Activated CD4-positive, alpha-beta T cell treated with anti-CD3 and anti-CD28 coated beads for 48 hours (primary cell): ENCODE results near the gene GRIN2A.

ENCODE experiments used
- DNase-seq: peaks from one replicate; pipeline ENCODE4 v3.0.0-alpha.2; 2020

The GRIN2A gene

DNA sequence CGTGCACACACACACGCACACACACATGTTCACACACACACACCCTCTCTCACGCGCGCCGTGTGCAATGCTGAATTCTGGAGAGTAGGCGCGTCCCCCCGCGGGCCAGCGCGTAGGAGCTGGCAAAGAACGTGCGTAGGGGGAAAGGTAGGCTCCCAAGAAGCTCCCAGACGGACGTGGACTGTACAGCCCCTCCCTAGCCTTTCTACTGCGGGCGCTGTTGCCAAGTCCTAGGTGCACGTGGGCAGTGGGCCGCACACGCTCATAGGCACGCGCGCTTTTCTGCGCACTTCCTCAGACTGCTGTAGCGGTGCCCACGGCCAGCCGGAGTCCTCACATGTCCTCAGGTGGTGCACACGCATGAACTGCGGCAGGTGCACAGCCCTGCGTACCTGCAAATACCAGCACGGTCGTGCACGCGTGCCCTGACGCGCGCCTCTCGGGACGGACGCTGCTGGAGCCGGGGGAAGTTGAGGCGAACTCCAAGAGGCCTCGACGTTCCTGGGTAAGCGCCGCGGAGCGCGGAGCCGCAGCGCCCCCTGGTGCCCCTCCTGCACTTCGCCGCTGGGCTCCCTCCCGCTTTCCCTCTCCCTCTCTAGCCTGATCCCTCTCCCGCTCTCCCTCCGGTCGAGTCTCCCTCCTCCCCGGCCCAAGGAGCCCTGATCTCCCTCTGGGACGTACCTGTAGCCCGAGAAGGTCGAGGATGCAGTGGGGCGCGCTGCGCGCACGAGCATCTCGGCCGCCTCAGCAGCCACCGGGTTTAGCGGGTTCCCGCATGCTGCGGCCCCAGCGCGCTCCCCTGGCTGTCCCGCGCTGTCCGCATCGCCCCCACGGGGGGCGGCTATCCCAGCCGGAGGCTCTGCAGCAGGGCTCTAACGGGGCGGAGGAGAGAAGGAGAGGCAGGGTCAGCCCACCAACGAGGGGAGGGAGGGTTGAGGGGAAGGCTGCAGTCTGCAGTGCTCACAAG is 749 bp downstream of the GRIN2A start:
- DNase-seq: peak; percentile 68

DNA sequence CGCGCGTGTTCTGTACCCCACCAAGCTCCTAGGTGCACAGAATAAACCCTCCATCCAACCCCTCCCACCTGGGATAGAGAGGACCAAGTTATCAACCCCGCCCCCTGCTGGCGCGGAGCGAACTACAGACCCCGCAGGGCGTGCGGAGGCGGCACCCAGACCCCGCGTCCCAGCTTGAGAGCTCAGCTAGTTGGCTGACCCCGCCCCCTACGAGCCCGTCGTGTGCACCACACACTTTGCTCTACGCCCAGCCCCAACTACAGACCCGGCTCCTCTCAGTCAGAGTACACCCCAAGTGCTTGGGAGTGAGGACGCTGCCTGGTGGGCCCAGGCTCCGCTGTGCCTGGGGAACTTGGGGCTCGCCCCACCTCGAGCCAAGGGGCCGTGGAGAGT is 1.5 kb downstream of the GRIN2A start:
- peak; percentile 62 for DNase-seq

DNA sequence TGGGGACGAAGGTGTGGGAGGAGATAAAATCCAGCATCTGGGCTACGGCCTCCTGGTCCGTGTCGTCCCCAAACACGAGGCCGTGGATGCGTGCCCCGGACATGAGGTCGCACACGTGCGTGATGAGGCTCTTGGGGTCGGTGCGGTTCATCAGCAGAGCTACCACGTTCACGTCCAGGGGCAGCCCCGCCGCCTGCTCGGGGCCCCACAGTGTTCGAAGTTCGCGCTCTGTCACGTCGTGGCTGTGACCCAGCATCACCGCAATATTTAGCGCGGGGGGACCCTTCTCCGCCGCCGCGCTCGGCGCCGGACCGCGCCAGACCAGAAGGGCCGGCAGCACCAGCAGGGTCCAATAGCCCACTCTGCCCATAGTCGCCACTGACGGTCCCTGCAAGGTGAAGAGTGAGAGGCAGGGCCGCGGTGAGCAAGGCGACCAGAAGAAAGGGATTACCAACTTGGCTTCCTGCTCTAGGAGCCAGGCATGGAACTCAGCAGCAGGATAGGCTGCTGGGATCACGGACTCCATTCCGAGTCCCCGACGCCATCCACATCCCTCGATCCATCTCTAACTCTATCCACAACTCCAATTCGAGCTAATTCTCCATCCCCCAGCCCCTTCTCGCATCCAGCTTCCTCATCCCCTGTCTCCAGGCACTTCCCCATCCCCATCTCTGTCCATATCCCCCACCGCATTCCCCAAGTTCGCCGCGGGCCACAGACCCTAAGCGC is 2.0 kb downstream of the GRIN2A start:
- DNase-seq: no peak

DNA sequence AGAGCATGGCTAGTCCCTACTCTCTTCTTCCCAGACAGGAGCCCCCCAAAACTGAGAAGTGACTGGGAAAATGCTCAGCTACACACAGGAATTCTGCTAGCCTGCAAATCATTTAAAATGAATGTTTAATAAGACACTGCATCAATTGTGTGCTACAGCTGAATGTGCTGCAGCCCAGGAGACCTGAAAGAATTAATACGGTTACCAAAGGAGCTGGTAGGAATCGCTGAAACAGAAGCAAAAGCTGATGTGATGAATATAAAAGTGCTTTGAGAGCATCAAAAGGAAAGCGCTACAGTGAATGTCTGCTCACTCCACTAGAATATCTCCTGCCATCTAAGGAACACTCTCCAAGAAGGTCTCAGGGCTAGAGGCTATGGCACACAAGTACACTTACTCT is 3.7 kb downstream of the GRIN2A start:
- DNase-seq: no peak

DNA sequence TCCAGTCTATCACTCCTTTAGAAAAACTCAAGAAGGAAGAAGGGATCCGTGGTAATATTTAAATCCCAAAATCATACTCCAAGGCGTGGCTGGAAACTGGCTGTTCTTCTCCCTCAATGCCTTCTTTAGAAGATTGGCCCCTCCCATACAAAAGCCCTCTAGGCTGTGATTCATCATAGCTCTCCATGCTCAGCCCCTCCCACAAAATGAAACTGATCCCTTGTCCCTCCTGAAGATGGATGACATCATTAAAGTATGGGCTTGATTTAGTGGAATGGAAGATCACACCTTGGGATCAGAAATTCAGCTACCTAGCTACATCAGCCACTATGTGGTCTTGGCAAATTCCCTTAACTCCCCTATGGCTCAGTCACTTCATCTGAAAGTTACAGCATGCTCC is 4.1 kb downstream of the GRIN2A start:
- DNase-seq: no peak

DNA sequence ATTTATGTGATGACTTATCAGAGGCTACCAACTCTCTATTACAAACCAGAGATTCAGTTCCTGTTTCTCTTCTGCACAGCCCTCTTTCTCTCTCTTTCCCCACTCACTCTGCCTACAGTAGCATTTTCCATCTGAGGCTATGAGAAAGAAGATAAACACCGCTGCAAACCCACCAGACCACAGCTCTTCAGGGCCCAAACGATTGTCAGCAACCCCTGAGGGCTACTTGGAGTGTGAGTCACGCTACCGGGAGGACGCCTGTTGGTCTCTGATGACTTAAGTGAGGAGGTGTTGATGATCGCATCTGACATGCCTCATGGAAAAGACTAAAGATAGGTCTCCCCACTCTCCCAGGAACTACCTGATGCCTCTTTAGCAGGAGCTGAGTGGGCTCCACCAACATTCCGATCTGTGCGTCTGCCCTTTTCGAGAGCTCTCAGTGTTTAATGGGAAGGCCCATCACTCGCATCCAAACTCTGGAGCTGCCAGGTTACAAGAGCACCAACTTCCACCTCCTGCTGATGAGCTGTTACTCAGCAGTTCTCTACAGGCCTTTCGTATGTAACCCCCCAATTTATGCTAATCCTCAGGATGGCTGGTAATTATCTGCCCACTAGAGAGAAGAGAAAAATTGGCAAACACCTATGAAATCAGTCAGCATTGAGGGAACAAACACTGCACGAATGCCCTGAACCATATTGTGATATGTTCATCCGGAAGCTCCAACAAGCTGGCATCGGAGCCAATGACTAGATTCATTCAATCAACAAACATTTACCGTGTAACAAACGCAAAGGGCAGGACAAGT is 9.2 kb downstream of the GRIN2A start:
- DNase-seq: no peak

DNA sequence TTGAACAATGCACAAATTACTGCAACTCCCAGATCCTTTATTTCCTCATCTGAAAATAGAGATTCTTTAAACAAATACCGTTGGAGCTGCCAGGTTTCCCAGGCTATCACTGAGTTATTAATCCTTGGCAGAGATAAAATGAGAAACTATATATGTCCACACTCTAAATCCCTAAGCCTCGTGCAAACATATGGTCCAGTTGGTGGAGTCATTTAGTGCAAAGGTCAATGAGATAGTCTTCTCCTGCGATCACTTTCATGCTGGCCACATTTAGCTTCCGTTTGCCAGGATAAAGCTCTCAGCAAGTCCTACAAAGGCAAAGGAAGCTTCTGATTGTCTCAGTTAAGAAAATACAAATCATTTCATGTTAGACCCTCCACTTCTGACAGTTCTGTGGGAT is 11.0 kb downstream of the GRIN2A start:
- DNase-seq: no peak

DNA sequence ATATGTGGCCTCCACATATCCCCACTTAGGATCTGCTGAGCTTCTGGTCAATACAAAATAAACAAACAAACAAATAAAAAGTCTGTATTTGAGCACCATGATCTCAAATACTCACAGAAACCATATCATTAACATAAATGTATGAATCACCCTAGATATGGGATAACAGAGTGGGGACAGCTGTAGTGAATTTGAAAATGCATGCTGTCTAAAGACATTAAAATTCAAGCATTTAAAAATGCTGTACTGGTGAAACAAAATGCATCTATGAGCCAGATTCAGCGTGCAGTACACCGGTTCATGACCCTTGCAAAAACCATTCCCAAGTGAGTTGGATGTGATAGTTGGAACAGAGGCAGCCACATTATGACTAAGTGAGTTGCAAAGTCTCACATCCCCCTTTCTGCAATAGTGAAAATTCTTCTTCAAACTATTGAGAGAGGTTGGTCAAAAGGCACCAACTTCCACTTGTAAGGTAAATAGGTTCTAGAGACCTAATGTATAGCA is 12.3 kb downstream of the GRIN2A start:
- no peak for DNase-seq

DNA sequence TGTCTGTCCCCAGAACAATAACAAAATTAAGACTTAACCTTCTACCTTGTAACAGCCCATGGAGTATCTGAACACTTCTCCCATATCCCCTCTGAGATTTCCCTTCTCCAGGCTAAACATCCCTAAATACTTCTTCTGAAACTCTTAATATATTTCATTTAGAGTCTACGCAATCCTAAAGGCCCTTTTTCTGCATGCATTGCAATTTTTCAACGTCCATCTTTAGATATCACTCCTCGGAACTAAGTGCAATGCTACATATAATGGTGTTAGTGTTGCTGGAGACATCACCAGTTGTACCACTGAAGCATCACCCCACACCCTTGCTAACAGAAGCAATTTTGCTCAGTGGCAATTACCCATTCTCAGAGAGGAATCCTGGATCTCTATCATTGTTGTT is 13.2 kb downstream of the GRIN2A start:
- DNase-seq: no peak

DNA sequence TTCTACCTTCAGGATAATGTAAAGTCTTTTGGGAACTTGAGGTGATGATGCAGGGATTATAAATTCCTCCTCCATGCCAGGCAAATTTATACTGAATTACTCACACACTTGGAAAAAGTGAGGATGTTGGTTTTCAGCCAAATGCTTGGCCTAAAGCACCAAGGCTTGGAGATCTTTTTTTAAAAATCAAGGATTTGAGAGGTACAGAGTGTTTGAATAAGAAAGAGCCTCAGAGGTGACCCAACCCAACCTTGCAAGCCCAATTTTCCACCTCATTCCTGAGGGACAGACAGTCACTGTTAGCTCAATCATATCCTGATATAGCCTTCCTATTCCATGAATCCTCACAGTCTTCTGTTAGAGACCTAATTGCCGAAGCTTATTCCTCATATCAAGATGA is 14.0 kb downstream of the GRIN2A start:
- no peak for DNase-seq

DNA sequence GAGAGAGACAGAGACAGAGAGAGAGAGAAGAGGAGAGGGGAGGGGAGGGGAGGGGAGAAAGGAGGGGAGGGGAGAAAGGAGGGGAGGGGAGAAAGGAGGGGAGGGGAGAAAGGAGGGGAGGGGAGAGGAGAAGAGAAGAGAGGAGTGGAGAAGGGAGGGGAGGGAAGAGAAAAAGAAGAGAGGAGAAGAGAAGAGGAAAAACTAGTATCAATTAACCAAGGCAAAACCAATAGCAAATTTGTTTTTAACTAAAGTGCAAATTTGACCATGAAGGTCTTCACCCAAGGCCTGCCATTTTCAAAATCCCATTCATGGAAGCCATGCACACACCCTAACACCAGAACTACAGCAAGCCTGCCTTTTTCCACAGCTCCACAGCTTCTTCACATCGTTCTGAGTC is 16.6 kb downstream of the GRIN2A start:
- no peak for DNase-seq

DNA sequence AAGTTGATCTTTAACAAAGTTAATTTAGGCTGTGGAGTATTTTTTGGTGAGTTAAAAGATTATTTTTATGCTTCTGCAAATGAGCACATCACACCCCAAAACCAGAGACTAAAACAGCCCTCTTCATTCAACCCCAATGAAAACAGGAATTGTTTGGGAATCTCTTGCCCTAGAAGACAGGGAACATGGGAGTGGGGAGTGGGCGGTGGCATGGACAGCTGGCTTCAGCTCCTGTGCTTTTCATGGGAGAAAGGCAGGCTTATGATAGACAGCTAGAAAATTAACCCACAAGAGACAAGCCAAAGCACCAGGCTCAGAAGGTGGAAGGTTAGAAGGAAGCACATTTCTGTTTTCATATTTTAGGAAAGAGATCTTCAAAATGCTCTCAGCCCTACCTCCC is 19.2 kb downstream of the GRIN2A start:
- no peak for DNase-seq

DNA sequence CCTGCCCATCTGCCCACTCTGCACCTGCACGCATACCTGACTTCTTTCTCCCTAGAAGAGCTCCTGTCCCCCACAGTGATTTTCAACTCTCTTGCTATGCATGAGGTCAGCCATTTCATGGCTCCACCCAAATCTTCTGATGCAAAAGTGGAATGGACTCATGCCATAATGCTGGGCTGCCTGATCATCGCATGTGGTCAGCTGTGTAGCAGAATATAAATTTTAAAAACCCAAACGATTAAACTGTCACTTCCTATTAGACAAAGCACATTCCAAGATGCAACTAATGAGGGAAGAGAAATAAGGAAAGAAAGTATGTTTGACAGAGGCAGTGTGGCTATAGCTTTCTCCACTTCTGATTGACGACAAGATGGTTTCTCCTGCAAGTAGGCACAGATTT is 26.1 kb downstream of the GRIN2A start:
- DNase-seq: no peak

DNA sequence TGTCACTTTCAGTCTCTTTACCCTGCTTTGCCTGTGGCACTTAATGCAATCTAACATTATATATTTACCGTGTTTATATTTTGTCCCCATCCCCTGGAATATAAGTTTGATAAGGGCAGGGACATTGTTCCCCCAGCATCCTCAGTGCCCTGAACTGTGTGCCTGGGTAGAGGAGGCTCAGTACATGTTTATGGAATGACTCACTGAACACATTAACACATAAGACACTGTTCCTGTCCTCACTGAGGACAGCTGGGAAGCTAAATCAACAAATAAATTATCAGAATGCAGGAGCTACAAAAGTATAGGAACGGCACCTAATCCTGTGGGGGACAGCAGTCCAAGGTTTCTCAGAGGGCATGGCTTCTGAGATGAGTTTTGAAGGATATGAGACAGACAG is 27.8 kb downstream of the GRIN2A start:
- no peak for DNase-seq

DNA sequence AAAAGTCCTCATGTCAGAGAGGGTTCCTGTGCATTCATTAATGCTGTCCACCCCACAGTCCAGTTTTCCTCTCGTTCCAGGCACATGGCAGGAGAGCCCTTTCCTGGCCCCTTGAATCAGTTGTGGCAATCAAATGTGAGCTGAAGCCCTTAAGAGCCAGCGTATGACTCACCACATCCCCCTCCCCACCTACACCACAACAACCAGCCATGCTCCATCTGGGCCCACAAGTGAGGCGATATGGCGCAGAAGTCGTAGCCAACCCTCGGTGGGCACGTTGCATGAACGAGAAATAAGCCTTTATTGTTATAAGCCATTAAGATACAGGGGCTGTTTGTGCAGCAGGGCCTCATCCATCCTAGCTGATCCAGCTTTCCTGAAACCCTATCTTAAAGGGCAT is 28.2 kb downstream of the GRIN2A start:
- no peak for DNase-seq

DNA sequence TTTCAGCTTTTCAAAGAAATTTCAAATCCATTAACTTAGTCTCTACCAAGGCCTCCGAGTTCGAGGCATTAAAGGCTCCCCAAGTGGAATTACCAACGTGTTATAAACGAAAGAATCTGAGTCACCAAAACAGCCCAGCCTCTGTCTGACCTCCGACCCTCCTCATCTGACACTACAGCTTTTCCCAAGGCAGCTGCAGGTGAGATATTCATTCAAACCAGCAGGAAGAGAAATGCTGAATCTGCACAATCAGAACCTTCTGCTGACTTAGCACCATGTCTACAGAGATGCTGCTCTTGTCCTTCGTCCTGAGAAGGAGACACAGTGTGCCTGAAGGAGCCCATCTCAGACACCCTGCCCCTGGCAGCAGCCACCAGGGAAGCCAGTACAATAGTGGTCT is 30.5 kb downstream of the GRIN2A start:
- no peak for DNase-seq

DNA sequence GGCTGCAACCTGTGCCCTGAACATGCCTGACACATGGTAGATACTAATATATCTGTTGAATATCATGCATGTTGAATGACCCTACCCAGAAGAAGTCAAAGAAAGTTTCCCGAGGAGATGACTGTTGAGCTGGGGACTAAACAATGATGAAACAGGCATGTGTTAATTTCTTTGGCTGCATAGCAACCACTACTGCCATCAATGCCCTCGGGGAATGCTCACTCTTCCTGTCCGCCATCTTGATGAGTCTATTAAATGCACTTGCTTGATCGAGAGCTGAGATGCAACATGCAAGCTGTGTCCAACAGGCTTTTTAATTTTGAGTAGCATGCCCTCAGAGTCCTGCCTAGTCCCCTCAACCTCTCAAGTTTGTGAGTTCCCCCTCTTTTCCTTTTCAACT is 31.3 kb downstream of the GRIN2A start:
- no peak for DNase-seq

DNA sequence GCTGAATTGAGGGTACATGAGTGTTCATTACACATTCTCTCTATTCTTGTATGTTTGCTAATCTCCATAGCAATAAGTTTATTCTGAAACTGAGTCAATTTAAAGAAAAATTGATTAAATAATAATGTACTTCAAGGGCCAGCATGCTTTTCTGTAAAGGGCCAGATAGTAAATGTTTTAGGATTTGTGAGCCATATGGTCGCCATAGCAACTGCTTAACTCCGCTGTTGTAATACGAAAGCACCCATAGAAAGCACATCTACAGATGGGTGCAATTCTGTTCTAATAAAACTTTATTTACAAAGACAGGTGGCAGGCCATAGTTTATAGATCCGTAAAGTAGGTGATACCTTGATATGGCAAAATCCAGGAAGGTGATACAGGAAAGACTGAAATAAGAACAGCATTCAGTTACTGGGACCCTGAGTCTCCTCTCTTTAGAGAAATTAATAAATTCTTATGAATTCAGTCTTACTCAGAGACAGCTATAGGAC is 36.6 kb downstream of the GRIN2A start:
- no peak for DNase-seq

DNA sequence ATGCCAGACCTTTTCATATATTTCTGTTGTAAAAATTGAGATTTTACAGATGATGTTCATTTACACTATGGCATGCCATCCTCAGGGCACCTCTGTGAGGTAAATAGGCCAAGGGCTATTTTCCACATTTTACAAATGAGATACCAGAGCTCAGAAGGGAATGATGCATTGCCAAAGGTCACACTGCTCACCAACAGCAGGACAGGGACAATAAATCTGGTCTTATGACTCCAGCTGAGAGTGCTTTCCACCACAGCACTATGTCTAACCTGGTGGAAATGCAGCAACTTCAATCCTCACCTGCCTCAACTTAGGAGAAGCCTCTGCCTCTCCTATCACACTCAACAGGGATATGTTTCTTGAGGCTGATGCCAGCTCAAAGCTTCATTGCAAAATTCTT is 40.6 kb downstream of the GRIN2A start:
- no peak for DNase-seq

DNA sequence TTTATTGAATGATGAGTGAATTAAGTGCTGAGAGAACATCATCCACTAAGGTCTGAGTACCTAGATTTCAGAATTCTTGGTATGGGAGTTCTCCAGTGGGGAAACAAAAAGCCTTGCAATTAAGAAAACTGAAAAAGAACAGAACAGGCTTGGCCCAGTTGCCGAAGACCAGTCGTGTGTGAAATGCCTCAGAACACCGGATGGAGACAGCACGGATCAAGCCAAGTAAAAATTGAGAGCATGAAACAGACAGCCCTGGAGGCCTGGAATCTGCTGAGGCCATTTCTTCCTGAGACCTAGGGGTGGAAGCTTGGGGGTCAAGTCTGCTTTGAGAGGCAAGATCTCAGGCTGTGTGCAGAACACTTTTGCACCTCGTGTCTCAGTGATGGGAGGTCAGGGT is 43.3 kb downstream of the GRIN2A start:
- no peak for DNase-seq

DNA sequence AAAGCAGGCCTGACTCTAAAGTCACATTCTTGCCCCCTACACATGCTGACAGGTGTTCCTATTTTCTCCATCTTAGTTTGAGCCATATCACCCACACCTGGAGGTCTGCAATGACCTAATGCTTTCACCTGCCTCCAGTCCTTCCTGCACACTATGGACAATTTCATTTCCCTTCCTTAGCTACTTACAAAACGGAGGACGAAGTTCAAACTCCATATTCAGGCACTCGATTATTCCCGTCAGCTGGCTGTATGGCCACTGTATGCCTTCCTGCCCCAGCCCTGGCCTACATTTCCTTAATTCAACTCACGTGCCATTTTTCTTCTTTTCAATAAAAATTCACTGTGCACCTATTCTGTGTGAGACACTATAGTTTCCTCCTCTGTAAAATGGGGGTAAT is 44.9 kb downstream of the GRIN2A start:
- no peak for DNase-seq

DNA sequence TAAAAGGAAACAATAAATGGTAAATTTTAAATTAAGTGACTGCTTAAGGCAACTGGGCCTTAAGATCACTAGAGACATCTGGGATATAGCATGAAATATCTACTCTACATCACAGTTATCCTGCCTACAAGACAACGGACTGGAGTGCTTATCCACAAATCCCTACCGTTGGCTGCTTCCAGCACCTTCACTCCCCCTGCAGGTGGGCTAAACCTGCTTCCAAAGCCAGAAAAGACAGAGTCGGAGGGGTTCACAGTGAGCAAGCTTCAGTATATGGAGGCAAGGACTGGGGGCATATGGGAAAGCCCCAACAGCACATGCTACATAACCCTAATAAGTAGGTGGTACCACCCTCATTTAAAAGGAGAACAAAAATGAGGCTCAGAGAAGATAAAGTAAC is 45.3 kb downstream of the GRIN2A start:
- DNase-seq: no peak

DNA sequence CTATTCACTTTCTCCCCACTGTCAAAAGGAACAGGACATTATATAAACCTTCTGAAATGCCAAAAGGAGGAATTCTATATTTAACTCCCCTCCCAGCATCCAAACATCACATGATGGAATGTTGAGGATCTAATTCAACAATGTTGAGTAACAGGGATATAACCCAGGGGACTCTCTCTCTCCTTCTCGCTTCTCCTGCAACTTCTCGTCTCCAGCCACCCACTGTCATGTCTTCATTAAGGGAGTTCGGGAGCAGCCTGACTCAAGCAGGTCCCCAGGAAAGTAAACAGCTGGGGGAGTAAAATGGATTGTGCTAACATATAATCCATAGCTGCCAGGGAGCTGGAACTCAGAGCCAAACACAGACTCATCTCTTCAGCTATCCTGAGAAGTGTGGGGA is 51.7 kb downstream of the GRIN2A start:
- no peak for DNase-seq
